Peyer's patch (tissue), 4 donors: ENCODE data around the gene SUSD1. TPM values are rescaled to one million over a fixed set of nuclear protein-coding genes. Genes with fewer than 3 reads are reported as not detected.

Source experiments
- DNase-seq, 3 donors: peaks; one replicate each; pipeline ENCODE4 v3.0.0-alpha.2; 2017 to 2019
- H3K27ac ChIP-seq, 4 donors: fragments of 200-600 bp; sonication (generic); one replicate each; pipeline ENCODE4 v1.5.1; 2016 to 2019
- H3K27me3 ChIP-seq, 2 donors: fragments of 200-600 bp; sonication (generic); one replicate each; pipeline ENCODE4 v1.5.1; 2019
- H3K36me3 ChIP-seq, 3 donors: fragments of 200-600 bp; sonication (generic); one replicate each; pipeline ENCODE4 v1.5.1; 2016 to 2019
- H3K4me1 ChIP-seq, 4 donors: fragments of 200-600 bp; sonication (generic); one replicate each; pipeline ENCODE4 v1.5.1; 2016 to 2019
- H3K4me3 ChIP-seq, 4 donors: fragments of 200-600 bp; sonication (generic); 1 replicate in 3 of 4; 2 replicates in 1 of 4; pipeline ENCODE4 v1.5.1; 2016 to 2019; ENCODE audit warnings: mild to moderate bottlenecking in 1 of 4
- H3K9me3 ChIP-seq, 4 donors: fragments of 200-600 bp; sonication (generic); one replicate each; pipeline ENCODE4 v1.5.1; 2016 to 2019; ENCODE audit warnings: mild to moderate bottlenecking in 1 of 4
- CTCF ChIP-seq, 6 experiments: fragments of 450-650 bp in 4 of 6; fragments of 200-600 bp in 2 of 6; sonication (generic) in 1 of 6; IDR thresholded peaks; one replicate each; pipeline ENCODE4 v1.5.1; 2017 to 2019; ENCODE audit warnings: antibody characterized with exemption in 6 of 6, mild to moderate bottlenecking in 3 of 6, moderate library complexity in 1 of 6
- POLR2A ChIP-seq, 2 donors: fragments of 450-650 bp; IDR thresholded peaks; one replicate each; pipeline ENCODE4 v1.5.1; 2017; ENCODE audit warnings: antibody characterized with exemption in 2 of 2, mild to moderate bottlenecking in 2 of 2, moderate library complexity in 2 of 2
- total RNA-seq, 4 donors: library from RNA; depleted of rRNA; stranded (reverse); fragments of >200 nt; gene quantifications; one replicate each; pipeline ENCODE4 v1.1.0, GENCODE V29; 2016

SUSD1 gene
- total RNA-seq, 4 donors from 2014 or later = 10.6 to 28.9 (median 21.3) TPM

- H3K9me3 ChIP-seq = no peaks in the 10 kb centered on the region
- TF ChIP-seq POLR2A (IDR thresholded peaks at IDR 0.05) = no peak
- TF ChIP-seq CTCF (IDR thresholded peaks at IDR 0.05) = no peak
- H3K36me3 ChIP-seq = no peaks in the 10 kb centered on the region
- H3K4me3 ChIP-seq = no peak overlapping the region
- H3K4me1 ChIP-seq = no peaks in the 10 kb centered on the region
- no peaks in the 10 kb centered on the region for H3K27me3 ChIP-seq
- no peak for DNase-seq
- no peak overlapping the region for H3K27ac ChIP-seq
These were observed 47.8 kb downstream of the SUSD1 start for GRCh38 chr9:112127281-112127680.

GRCh38 chr9:112125951-112126388 is 49.1 kb downstream of the SUSD1 start:
- H3K36me3 ChIP-seq = no peaks in the 10 kb centered on the region
- DNase-seq = no peak
- no peak for TF ChIP-seq CTCF (IDR thresholded peaks at IDR 0.05)
- TF ChIP-seq POLR2A (IDR thresholded peaks at IDR 0.05) = no peak
- no peaks in the 10 kb centered on the region for H3K4me1 ChIP-seq
- no peaks in the 10 kb centered on the region for H3K9me3 ChIP-seq
- H3K4me3 ChIP-seq = no peak overlapping the region
- no peaks in the 10 kb centered on the region for H3K27me3 ChIP-seq
- H3K27ac ChIP-seq = no peak overlapping the region

- Histone ChIP-seq H3K27me3 (no peaks in the 10 kb centered on the region), H3K9me3 (no peaks in the 10 kb centered on the region), H3K36me3 (no peaks in the 10 kb centered on the region), H3K27ac (no peak overlapping the region), H3K4me1 (peaks cover 0 to 5% (median 0%) of the 10 kb centered on the region in 4 donors), H3K4me3 (no peak overlapping the region)
- DNase-seq = no peak
- TF ChIP-seq POLR2A (IDR thresholded peaks at IDR 0.05) = no peak
- no peak for TF ChIP-seq CTCF (IDR thresholded peaks at IDR 0.05)
These were observed 50.9 kb downstream of the SUSD1 start for GRCh38 chr9:112124156-112124555.

- Histone ChIP-seq H3K4me3 (no peak overlapping the region), H3K27me3 (no peaks in the 10 kb centered on the region), H3K27ac (no peak overlapping the region), H3K4me1 (peaks cover 0 to 5% (median 0%) of the 10 kb centered on the region in 4 donors), H3K36me3 (no peaks in the 10 kb centered on the region), H3K9me3 (no peaks in the 10 kb centered on the region)
- no peak for DNase-seq
- no peak for TF ChIP-seq POLR2A (IDR thresholded peaks at IDR 0.05)
- no peak for TF ChIP-seq CTCF (IDR thresholded peaks at IDR 0.05)
These were observed 53.5 kb downstream of the SUSD1 start for GRCh38 chr9:112121633-112122032.

GRCh38 chr9:112120439-112120925 is 54.6 kb downstream of the SUSD1 start:
- DNase-seq = no peak
- Histone ChIP-seq H3K9me3 (no peaks in the 10 kb centered on the region), H3K27ac (peak overlapping the region in 1 of 4 donors; percentile 76), H3K4me1 (peaks cover 0 to 5% (median 0%) of the 10 kb centered on the region in 4 donors), H3K36me3 (no peaks in the 10 kb centered on the region), H3K27me3 (no peaks in the 10 kb centered on the region), H3K4me3 (no peak overlapping the region)
- TF ChIP-seq CTCF (IDR thresholded peaks at IDR 0.05) (no peak), POLR2A (IDR thresholded peaks at IDR 0.05) (no peak)

GRCh38 chr9:112120030-112120341 is 55.1 kb downstream of the SUSD1 start:
- Histone ChIP-seq H3K9me3 (no peaks in the 10 kb centered on the region), H3K27me3 (no peaks in the 10 kb centered on the region), H3K36me3 (no peaks in the 10 kb centered on the region), H3K4me1 (peaks cover 0 to 5% (median 0%) of the 10 kb centered on the region in 4 donors), H3K4me3 (no peak overlapping the region), H3K27ac (peak overlapping the region in 2 of 4 donors; percentile 18 to 76)
- DNase-seq = no peak
- no peak for TF ChIP-seq CTCF (IDR thresholded peaks at IDR 0.05)
- no peak for TF ChIP-seq POLR2A (IDR thresholded peaks at IDR 0.05)
